DOHH2 (cell line): ENCODE measurements around the gene RILPL1.
A peak's percentile ranks its signal among the peaks of the same experiment; 100 is the strongest.
"Not testable (repeated sequence)": the region's sequence is repeated elsewhere in the genome, so short reads cannot be mapped to it uniquely, and the experiment has no call there.

ENCODE experiments used
- H3F3A ChIP-seq: fragments of 200-600 bp; sonication (generic), shearing (Covaris generic); 2 replicates; pipeline ENCODE4 v1.6.0; 2016; ENCODE audit warnings: antibody characterized with exemption, mild to moderate bottlenecking; ENCODE audit not compliant: control insufficient read depth, insufficient read depth
- H3K27ac ChIP-seq: fragments of 200-600 bp; sonication (generic); 2 replicates; pipeline ENCODE4 v1.5.1; 2014; ENCODE audit warnings: low read depth, mild to moderate bottlenecking, low read length, moderate library complexity
- H3K27me3 ChIP-seq: fragments of 200-600 bp; sonication (generic); 2 replicates; pipeline ENCODE4 v1.6.1; 2014; ENCODE audit warnings: mild to moderate bottlenecking, low read length, mixed read lengths; ENCODE audit not compliant: control insufficient read depth
- H3K36me3 ChIP-seq: fragments of 200-600 bp; sonication (generic); 2 replicates; pipeline ENCODE4 v1.6.1; 2014; ENCODE audit warnings: mild to moderate bottlenecking, low read length, moderate library complexity, mixed read lengths; ENCODE audit not compliant: control insufficient read depth
- H3K4me1 ChIP-seq: fragments of 200-600 bp; sonication (generic); 2 replicates; pipeline ENCODE4 v1.6.1; 2014; ENCODE audit warnings: mild to moderate bottlenecking, low read length, mixed read lengths; ENCODE audit not compliant: control insufficient read depth
- H3K4me2 ChIP-seq: fragments of 200-600 bp; sonication (generic); 2 replicates; pipeline ENCODE4 v1.6.0; 2014; ENCODE audit warnings: mild to moderate bottlenecking, low read length, moderate library complexity
- H3K4me3 ChIP-seq: fragments of 200-600 bp; sonication (generic); 2 replicates; pipeline ENCODE4 v1.5.1; 2014; ENCODE audit warnings: mild to moderate bottlenecking, low read length, mixed read lengths
- H3K79me2 ChIP-seq: fragments of 200-600 bp; sonication (generic); 2 replicates; pipeline ENCODE4 v1.6.1; 2014; ENCODE audit warnings: mild to moderate bottlenecking, low read length, mixed read lengths; ENCODE audit not compliant: control insufficient read depth
- H3K9me2 ChIP-seq: fragments of 200-600 bp; sonication (generic); replicated peaks from 2 replicates; pipeline ENCODE4 v1.6.1; 2014; ENCODE audit warnings: mild to moderate bottlenecking, low read length, mixed read lengths; ENCODE audit not compliant: control insufficient read depth
- H3K9me3 ChIP-seq: fragments of 200-600 bp; sonication (generic); 2 replicates; pipeline ENCODE4 v1.6.1; 2014; ENCODE audit warnings: antibody characterized with exemption, low read length, mixed read lengths; ENCODE audit not compliant: control insufficient read depth, insufficient read depth
- H4K20me1 ChIP-seq: fragments of 200-600 bp; sonication (generic); 2 replicates; pipeline ENCODE4 v1.6.0; 2014; ENCODE audit warnings: low read depth, mild to moderate bottlenecking, antibody characterized with exemption, low read length, moderate library complexity; ENCODE audit not compliant: control insufficient read depth, insufficient read depth
- EZH2phosphoT487 ChIP-seq: fragments of 200-600 bp; sonication (generic); IDR thresholded peaks from 2 replicates; pipeline ENCODE4 v1.6.1; 2017; ENCODE audit warnings: borderline replicate concordance, mild to moderate bottlenecking, antibody characterized with exemption, low read length, moderate library complexity, mixed read lengths
- TF ChIP-seq, protein P1 (sequence below): fragments of 200-600 bp; sonication (generic); IDR thresholded peaks from one replicate; pipeline ENCODE4 v1.5.1; 2014; ENCODE audit warnings: antibody characterized with exemption, mild to moderate bottlenecking, low read depth, low read length; ENCODE audit not compliant: poor library complexity, severe bottlenecking

The RILPL1 gene

GRCh38 chr12:123540899-123541662 lies 7.6 kb upstream of the RILPL1 start:
- Histone ChIP-seq H3K9me3 (no peaks in the 10 kb centered on the region), H3K9me2 (no peaks in the 10 kb centered on the region), H3K79me2 (no peaks in the 10 kb centered on the region), H3K27me3 (peaks cover 13% of the 10 kb centered on the region), H3K4me1 (no peaks in the 10 kb centered on the region), H3K27ac (no peak overlapping the region), H3K4me2 (no peak overlapping the region), H3K4me3 (no peak overlapping the region), H3F3A (no peaks in the 10 kb centered on the region), H4K20me1 (no peaks in the 10 kb centered on the region), H3K36me3 (no peaks in the 10 kb centered on the region)
- TF ChIP-seq, protein P1, sequence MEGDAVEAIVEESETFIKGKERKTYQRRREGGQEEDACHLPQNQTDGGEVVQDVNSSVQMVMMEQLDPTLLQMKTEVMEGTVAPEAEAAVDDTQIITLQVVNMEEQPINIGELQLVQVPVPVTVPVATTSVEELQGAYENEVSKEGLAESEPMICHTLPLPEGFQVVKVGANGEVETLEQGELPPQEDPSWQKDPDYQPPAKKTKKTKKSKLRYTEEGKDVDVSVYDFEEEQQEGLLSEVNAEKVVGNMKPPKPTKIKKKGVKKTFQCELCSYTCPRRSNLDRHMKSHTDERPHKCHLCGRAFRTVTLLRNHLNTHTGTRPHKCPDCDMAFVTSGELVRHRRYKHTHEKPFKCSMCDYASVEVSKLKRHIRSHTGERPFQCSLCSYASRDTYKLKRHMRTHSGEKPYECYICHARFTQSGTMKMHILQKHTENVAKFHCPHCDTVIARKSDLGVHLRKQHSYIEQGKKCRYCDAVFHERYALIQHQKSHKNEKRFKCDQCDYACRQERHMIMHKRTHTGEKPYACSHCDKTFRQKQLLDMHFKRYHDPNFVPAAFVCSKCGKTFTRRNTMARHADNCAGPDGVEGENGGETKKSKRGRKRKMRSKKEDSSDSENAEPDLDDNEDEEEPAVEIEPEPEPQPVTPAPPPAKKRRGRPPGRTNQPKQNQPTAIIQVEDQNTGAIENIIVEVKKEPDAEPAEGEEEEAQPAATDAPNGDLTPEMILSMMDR, result no peak
- no peak for TF ChIP-seq EZH2phosphoT487

GRCh38 chr12:123535952-123536351 lies 2.4 kb upstream of the RILPL1 start:
- H3K9me3 ChIP-seq, H3K27ac ChIP-seq, H3K9me2 ChIP-seq, H3F3A ChIP-seq, H3K79me2 ChIP-seq, H4K20me1 ChIP-seq, H3K4me2 ChIP-seq, H3K4me3 ChIP-seq, H3K36me3 ChIP-seq: not testable (repeated sequence)
- H3K4me1 ChIP-seq, result peaks cover 23% of the 10 kb centered on the region
- peaks cover 20% of the 10 kb centered on the region for H3K27me3 ChIP-seq

DNA sequence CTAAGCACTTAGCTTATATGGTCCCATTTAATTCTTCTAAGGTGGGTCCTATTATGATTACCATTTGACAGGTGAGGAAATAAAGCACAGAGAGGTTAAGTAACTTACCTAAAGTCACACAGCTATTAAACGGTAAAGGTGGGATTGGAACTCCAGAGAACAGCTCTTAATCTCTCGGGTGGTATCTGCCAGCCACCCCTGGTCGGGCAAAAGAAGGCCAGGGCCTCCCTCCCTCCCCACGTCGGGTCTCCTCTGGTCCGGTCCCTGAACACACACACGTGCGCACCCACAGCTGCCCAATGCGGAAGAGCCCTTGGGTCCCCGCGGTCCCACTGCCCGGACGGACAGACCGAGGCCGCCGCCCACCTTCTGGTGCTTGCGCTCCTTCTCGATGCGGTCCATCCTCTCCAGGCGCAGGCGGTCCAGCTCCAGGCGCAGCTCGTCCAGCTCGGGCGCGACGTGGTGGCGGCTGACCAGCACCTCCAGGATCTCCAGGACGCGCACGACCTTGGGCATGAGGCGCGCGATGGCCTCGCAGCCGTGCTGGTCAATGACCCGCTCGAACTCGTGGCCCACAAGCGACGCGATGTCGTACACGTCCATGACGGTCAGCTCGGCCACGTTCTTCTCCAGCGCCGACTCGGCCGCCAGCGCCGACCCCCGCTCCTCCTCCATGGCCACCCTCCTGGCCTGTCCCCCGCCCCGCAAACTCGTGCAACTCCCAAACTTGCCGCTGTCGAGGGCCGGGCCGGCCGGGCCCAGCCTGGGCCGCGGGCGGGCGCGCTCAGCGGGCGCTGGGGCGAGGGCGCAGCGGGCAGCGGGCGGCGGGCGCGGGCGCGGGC lies 490 bp downstream of the RILPL1 start:
- 0 out of 2 replicates have a peak, but pooled peaks cover 2% of the 10 kb centered on the region for H3F3A ChIP-seq
- peaks cover 3% of the 10 kb centered on the region; the same call in 1 of the 2 replicates for H4K20me1 ChIP-seq
- no peaks in the 10 kb centered on the region for H3K9me3 ChIP-seq
- H3K9me2 ChIP-seq, result no peaks in the 10 kb centered on the region
- peak overlapping the region; percentile 34 for H3K4me2 ChIP-seq
- TF ChIP-seq EZH2phosphoT487, result no peak
- TF ChIP-seq, protein P1, result no peak
- H3K79me2 ChIP-seq, result no peaks in the 10 kb centered on the region
- no peak overlapping the region for H3K27ac ChIP-seq
- peaks cover 11% of the 10 kb centered on the region for H3K27me3 ChIP-seq
- H3K4me1 ChIP-seq, result peaks cover 23% of the 10 kb centered on the region
- H3K4me3 ChIP-seq, result peak overlapping the region; percentile 55
- H3K36me3 ChIP-seq, result no peaks in the 10 kb centered on the region
